ENCODE measurements around the gene TLR2.

Gene TLR2, protein sequence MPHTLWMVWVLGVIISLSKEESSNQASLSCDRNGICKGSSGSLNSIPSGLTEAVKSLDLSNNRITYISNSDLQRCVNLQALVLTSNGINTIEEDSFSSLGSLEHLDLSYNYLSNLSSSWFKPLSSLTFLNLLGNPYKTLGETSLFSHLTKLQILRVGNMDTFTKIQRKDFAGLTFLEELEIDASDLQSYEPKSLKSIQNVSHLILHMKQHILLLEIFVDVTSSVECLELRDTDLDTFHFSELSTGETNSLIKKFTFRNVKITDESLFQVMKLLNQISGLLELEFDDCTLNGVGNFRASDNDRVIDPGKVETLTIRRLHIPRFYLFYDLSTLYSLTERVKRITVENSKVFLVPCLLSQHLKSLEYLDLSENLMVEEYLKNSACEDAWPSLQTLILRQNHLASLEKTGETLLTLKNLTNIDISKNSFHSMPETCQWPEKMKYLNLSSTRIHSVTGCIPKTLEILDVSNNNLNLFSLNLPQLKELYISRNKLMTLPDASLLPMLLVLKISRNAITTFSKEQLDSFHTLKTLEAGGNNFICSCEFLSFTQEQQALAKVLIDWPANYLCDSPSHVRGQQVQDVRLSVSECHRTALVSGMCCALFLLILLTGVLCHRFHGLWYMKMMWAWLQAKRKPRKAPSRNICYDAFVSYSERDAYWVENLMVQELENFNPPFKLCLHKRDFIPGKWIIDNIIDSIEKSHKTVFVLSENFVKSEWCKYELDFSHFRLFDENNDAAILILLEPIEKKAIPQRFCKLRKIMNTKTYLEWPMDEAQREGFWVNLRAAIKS

DNA sequence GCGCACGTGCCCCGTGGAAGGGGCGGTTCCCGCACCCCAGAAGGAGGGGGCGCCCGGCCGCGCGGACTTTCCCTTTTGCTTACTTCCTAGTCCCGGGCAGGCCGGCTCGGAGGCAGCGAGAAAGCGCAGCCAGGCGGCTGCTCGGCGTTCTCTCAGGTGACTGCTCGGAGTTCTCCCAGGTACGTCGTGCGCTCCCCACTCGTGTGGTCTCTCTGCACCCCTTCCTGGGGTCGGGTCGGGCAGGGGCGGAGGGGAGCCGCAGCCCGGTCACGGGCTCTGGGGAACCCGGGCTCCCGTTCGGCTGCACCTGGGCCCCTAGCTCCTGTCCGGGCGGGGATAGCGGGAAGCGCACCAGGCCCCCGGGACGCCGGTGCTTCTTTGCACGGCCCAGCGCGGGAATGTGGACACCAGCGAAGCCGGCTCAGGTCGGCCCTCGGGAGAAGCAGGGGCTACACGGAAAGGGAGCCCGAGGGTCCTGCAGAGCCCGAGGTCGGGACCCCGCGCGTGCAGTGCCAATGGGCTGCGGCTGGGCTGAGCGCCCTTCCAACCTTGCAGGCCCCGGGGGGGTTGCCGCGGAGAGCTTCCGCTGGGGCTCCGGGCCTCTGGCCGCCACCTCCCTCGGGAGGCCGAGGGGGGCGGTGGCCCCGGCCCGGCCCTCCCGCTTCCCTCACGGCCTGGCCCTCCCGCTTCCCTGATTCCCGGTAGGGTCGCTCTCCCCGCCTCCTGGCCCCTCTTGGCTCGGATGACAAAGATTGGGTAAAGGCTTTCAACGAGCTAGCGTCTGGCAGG is at the start of gene TLR2:
Gene TLR2 (plus strand): TSS at position 99 of the 789 bp plus-strand sequence. CDS start 18,628 bp downstream, outside the sequence.
- no peak for DNase-seq

DNA sequence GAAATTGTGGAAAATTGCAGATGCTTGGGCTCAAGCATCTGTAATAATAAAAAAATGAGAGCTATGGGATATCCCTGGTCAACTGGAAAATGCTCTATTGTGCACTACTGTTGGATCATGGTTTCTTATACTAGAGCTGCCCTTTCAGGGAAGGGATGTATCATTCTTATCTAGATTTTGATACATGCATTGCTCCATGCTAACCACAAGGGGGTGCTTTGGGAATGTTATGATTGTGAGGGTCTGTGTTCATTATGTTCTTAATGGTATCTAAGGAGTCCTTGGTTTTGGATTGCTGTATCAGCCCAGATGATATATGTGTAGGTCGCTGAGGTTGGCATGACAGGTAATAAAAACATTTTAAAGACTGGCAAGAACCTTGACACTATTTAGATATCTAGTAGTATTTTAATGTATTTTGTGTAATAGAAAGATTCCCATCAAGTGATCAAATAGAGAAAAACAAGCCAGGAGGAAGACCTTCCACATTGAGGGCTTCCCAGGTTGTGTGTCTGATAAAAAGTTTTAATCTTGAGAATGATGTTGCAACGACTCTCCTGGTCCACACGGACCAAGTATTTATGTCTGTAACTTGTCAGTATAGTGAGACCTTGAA is 49.2 kb upstream of the TLR2 start:
- DNase-seq, result no peak

DNA sequence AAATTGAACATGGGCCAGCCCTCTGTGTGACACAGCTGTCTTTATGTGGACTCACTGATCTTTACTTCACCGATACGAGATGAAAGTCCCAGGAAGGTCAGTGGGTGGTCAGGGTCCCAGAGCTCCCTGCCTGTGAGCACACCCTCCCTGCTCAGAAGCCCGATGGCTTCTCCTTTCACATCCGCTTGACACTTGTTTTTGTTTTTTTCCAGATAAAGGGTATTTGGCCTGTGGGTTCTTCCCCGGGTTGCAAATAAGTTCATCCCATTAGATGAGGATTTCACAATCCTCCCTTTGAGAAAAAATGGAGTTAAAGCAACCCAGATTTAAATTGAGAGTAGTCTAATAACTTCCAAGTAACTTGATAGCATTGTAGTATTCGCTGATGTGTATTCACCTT is 48.2 kb upstream of the TLR2 start:
- DNase-seq, result no peak

DNA sequence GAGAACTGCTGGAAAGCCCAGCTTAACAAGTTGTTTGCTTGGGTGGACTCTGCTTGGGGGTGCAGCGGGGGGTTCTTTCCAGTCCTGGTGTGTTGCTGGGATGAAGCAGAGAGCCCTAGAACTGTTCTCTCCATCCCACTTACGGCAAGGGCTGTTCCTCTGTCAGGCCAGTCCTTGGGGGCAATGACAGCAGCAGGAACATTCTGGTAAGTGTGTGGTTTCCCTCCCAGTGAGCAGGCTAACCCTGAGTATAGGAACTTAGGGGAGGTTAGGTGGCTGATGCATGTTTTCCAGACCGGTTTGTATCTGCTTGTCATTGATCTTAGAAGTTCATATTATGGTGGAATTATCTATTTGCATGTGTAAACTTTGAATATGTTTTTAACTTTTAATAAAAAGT is 46.9 kb upstream of the TLR2 start:
- DNase-seq, result no peak

DNA sequence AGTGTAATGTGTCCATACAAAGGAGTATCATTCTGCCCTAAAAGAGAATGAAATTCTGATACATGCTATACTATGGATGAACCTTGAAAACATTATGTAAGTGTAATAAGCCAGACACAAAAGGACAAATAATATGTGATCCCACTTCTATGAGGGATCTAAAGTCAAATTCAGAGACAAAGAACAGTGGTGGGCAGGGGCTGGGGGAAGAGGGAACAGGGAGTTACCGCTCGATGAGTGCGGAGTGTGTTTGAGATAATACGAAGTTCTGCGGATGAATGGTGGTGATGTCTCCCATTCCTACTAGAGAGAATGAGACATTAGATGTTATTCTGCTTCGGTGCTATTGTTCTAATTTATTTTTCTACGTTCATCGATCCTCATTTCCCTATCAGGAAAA is 46.1 kb upstream of the TLR2 start:
- DNase-seq, result no peak

DNA sequence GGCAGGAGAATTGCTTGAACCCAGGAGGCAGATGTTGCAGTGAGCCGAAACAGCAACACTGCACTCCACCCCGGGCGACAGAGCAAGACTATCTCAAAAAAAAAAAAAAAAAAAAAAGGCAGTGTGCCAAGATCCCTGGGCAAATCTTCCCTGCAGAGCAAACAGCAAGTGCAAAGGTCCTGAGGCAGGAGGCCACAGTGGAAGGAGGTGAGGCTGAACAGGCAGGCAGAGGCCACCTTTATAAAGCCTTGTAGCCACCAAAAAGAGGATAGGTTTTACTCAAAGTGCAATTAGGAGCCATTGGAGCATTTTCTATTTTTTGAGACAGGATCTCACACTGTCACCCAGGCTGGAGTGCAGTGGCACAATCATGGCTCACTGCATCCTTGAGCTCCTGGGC is 45.1 kb upstream of the TLR2 start:
- no peak for DNase-seq

DNA sequence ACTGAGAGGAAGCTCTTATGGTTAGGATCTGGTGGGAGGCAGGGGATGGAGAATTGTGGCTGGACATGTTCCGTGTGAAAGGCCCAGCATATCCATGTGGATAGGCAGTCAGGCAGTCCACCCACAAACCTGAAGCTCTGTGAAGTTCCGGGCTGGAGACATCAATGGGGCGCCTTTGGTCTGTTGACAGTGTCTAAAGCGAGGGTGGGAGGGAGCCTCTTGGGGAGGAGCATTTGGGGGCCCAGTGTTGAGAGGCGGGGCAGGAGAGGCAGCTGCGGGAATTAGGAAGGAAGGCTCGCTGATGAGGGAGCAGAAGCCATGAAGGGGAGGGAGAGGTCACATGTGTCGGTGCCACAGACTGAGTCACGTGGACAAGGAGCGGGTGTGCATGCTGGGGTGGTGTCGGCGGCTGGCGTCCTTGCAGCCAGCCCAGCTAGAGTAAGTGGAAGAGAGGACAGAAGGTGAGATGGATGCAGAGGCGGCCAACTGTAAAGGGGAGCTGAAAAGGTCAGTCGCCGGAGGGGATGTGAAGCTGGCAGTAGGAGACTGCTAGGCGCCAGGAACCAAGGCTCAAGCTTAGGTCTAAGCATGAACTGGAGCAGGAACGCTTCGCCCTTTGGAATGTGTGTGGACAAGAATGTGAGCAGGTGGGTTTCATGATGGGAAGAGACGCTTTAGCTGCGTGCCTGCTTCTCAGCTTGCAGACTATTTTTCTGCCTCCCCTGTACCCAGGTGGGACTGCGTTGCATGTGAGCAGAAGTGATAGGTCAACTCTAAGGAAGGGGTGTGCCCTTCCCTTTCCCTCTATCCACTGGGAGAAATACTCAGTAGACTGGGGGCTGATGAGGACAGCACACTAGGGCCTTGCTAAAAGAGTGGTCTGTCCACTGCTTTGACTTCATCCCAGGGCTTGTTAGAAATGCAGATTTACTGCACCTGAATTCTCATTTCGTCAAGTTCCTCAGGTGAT is 44.0 kb upstream of the TLR2 start:
- DNase-seq, result no peak

DNA sequence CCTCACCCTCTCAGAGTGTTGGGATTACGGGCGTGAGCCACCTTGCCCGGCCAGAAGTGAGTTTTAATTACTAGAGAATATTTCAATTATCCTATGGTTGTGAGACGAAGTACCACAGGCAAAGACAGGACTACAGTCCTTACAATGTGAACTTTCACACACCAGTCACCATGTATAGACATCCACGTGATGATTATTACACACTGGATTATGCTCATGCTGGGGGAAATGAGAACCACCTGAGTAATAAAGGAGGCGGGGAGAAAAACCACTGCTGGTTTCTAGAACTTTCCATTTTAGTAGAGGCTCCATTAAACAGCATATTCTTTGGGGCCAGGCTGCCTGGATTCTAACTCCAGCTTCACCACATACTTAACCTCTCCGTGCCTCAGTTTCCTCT is 42.5 kb upstream of the TLR2 start:
- no peak for DNase-seq

DNA sequence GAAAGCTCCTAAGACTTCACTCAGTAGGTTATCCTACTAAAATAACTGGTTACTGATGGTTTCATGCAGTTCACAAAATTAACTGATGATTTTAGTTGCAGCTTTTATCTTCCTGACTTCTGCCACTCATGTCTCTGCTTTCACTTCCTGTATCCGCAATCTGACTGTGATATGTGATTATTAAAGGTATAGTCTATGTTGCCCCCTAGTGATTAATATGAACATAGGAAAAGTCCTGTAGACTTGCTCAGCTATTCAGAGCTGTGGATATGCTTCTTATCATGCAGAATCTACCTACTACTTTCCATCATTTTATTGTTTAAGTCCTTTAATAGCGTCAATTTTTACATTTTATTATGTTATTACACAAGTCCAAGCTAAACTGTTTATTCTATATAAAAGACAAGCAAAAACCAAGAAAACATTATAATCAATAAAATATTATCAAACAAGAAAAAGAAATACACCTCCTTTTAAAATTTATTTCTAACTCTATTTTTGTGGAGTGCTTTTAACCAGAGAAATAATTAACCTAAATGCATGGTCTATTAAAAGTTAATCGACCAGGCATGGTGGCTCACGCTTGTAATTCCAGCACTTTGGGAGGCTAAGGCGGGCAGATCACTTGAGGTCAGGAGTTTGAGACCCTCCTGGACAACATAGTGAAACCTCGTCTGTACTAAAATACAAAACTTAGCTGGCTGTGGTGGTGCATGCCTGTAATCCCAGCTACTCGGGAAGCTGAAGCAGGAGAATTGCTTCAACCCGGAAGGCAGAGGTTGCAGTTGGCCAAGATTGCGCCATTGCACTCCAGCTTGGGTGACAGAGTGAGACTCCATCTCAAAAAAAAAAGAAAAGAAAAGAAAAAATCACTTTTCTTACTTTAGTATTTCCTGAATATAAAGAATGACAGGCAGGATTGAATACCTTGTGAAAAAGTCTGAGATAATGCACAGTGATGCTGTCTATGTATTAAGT is 40.4 kb upstream of the TLR2 start:
- DNase-seq, result peak; percentile 66

DNA sequence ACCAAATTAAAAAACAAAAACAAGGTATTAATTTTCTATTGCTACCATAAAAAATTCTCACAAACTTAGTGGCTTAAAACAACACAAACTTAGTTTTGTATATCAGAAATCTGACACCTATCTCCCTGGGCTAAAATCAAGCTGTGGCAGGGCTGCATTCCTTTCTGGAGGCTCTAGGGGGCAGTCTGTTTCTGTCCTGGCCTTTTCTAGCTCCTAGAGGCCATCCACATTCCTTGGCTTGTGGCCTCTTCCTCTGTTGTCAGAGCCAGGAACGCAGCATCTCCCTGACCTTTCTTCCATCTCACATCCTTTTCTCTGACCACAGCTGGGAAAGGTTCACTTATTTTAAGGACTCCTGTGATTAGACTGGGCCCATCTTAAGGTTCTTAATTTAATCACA is 38.9 kb upstream of the TLR2 start:
- no peak for DNase-seq

DNA sequence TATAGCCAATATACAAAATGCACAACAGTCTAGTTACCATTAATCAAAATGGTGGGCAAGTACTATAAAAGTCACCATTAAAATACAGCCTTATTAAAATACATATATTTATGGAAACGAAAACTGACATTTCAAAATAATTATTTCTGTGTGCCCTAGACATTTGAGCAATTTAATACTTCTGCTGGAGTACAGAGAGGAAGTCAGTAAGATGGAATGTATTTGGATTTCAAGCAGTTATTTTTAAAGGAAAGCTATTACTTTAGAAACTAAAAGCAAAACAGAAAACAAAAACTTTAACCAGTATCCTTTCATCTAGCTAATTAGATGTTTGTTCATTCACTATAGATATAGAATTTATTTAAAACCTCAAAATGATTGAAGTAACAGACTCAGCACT is 37.8 kb upstream of the TLR2 start:
- no peak for DNase-seq

DNA sequence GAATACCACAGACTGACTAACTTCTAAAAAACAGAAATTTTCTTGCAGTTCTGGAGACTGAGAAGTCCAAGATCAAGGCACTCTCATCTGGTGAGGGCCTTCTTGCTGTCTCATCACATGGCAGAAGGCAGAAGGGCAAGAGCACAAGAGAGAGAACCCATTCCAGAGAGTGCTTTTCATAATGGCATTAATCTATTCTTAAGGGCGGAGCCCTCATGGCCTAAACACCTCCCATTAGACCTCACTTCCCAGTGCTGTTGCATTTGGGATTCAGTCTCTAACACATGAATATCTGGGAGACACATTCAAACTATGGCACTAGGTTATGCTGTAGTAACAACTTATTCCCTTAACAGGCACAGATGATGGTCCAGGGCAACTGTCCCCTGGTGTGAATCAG is 37.1 kb upstream of the TLR2 start:
- DNase-seq, result no peak

DNA sequence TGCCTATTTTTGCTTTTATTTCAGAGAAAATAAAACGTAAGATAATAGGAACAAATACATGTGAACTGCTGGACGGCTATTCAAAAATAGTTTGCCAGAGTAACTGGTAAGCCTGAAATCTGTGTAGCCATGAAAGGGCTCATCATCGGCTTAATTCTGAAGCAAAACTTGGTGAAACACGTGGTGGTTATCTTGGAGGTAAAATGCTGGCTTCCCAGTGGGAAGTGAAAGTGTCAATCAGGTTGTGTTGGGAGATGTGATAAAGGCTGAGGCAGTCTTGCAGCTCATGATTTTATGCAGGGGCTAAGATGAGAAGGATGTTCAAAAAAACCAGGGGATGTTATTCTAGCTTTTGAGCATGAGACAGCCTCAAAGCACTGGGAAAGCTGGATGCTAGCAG is 36.1 kb upstream of the TLR2 start:
- DNase-seq, result no peak

DNA sequence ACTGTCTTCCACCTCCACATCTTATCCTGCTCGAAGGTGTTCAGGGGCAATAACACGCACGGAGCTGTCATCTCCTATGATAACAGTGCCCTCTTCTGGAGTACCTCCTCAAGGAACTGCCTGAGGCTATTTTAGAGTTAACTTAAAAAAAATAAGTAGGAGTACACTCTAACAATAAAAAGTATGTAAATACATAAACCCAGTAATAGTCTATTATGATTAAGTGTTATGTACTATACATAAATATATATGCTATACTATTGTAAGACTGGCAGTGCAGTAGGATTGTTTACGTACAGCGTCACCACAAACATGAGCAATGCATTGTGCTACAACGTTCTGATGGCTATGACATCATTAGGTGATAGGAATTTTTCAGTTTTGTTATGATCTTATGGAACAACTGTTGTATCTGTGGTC is 34.5 kb upstream of the TLR2 start:
- DNase-seq, result no peak

DNA sequence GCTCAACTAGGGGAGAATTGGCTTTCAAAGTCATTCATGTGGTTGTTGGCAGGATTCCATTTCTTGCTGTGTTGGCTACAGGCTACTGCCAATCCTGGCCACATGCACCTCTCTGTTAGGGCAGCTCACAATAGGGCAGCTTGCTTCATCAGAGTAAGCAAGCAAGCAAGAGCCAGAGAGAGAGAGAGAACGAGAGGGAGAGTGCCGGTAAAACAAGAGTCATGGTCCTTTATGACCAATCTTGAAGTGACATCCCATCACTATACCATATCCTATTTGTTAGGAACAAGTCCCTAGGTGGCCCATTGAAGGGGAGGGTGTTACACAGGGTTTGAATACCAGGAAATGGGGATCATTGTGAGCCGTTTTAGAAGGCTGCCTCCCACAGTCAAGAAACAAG is 33.0 kb upstream of the TLR2 start:
- no peak for DNase-seq

DNA sequence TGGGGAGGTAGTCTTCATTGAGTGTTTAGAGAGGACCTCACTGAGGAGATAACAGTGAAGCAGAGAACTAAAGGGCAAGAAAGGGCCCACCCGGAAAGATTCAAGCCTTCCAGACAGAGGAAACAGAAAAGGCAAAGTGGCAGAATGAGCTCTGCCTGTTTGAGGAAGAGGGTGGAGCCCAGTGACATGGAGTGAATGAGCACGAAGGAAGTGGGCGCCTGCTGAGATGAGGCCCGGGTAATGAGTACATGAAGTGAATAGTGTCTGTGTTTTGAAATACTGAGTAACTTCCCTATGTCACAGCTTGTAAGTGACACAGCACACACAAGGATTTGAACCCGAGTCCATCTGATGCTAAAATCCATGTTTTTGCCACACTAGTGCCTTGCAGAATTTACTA is 32.5 kb upstream of the TLR2 start:
- DNase-seq, result peak; percentile 94

DNA sequence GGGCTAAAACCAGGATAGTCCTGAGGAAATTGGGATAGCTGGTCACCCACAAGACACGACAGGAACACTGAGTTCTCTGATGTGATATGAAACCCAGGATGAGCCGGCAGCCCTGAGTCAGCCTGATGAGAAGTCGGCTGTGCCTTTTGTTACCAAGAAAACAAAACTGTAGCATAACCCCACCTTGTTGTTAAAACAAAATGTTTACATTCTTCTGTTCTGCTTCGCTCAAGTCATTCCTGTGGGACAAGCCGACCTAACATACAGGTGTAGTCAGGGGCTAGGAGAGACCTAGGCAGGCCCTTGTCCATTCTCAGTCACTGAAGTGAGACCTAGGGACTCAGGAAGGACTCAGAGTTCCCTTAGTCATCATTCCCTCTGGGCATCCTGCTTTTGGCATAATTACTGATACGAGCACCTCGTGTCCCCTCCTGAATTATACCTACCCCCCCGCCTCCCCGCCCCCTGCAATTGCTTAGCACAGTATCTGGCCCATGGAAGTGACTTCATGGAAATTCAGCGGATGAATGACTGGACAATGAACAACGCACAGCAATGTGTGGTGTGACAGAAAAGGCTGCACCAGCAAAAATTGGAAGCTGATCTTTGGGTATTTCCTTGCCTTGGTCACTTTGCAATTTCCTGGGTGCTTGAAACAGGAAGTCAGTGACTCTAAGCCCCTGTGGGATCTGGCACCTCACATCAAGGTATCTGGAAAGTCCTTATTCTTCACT is 31.9 kb upstream of the TLR2 start:
- DNase-seq, result no peak

DNA sequence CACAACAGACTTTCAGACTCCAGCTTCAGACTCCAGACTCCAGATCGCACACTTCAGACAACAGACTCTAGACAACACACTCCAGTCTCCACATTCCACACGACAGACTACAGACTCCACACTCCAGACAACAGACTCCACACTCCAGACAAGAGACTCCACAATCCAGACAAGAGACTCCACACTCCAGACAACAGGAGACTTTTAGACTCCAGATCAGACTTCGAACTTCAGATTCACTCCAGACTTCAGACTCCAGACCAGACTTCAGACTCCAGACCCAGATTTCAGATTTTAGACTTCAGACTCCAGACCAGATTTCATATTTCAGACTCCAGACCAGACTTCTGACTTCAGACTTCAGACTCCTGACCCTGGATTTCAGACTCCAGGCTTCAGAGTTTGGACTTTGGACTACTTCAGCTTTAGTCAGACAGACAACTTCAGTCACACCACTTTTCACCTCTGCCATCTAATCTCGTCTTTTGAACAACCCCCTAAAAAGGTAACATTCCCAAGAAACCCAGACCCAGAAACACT is 29.0 kb upstream of the TLR2 start:
- DNase-seq, result no peak

DNA sequence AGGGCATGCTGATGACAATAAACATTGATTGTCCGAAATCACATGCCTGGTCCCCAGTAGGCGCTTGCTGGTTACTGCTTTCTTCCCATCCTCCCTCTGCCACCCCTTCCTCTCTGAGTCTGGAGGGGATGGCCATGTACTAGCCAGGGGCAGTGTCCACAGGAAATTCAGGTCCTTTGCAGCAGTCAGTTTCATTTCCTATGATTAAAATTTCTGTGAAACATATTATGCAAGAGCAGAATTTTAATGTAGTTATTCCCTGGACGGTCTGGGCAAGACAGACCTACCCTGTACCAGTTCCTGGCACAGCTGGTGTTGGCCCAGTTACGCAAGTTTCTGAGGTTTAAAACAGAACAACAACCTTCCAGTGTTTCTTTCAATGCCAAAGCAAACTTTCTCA is 28.2 kb upstream of the TLR2 start:
- DNase-seq, result no peak

Measured in SIG-M5 (cell line).